ENCODE results near the gene EPM2A. TPM values are rescaled to one million over a fixed set of nuclear protein-coding genes. Genes with fewer than 3 reads are reported as not detected.

The EPM2A gene
- total RNA-seq, 1 experiment from 2014 or later, result 6.4 TPM

GRCh38 chr6:145670311-145670710 is 65.0 kb downstream of the EPM2A start:
- H2AFZ ChIP-seq (ENCODE audit: low read depth, low read length, poor library complexity, severe bottlenecking), result no peak overlapping the region

GRCh38 chr6:145669627-145670034 is 65.7 kb downstream of the EPM2A start:
- Histone ChIP-seq H3K9me2 (ENCODE audit: insufficient read depth) (no peaks in the 10 kb centered on the region), H3K9me3 (ENCODE audit: control insufficient read depth in 1 of 2, insufficient read depth in 1 of 2, low read depth in 1 of 2, low read length in 2 of 2) (no peaks in the 10 kb centered on the region), H3K4me1 (ENCODE audit: control insufficient read depth in 1 of 2, insufficient read depth in 2 of 2, low read length in 2 of 2) (peaks cover 0 to 10% of the 10 kb centered on the region in 2 experiments; a peak in 2 of 4 replicates), H3K27me3 (ENCODE audit: insufficient read depth, low read length) (no peaks in the 10 kb centered on the region), H3K79me2 (ENCODE audit: insufficient read depth, low read length) (no peaks in the 10 kb centered on the region), H3K9ac (ENCODE audit: low read length) (no peak overlapping the region), H3K4me3 (replicated peaks in 1 of 2; ENCODE audit: low read depth in 1 of 2, low read length in 2 of 2) (no peak overlapping the region), H3K36me3 (ENCODE audit: control insufficient read depth in 1 of 2, insufficient read depth in 2 of 2, low read length in 2 of 2) (no peaks in the 10 kb centered on the region), H4K20me1 (ENCODE audit: insufficient read depth) (no peaks in the 10 kb centered on the region), H2AFZ (ENCODE audit: low read depth, low read length, poor library complexity, severe bottlenecking) (no peak overlapping the region), H3K27ac (ENCODE audit: low read depth, low read length) (no peak overlapping the region), H3K4me2 (ENCODE audit: low read length) (0 out of 2 replicates have a peak overlapping the region, but pooled peaks have one; percentile 10)
- ChIA-PET POLR2A (no interaction called here), RAD21 (ENCODE audit: low non-redundant PET in 1 of 2, low total read pairs in 2 of 2, uncharacterized antibody in 2 of 2, unreplicated experiment in 2 of 2) (no interaction called here), CTCF (no interaction called here)
- no peak for ATAC-seq
- BruUV-seq (replicated peaks), result no TSS peak
- DNase-seq (ENCODE audit: low read depth, low spot score), result no peak
- TF ChIP-seq EZH2phosphoT487 (IDR thresholded peaks at IDR 0.05; ENCODE audit: borderline replicate concordance), result no peak
- no peak for TF ChIP-seq CBX3 (IDR thresholded peaks at IDR 0.05; ENCODE audit: low read depth)
- no peak for TF ChIP-seq CTCF (IDR thresholded peaks at IDR 0.05 in 2 of 3, conservative IDR thresholded peaks at IDR 0.05 in 1 of 3; ENCODE audit: borderline replicate concordance in 1 of 3, insufficient read depth in 1 of 3, low read depth in 2 of 3, low read length in 2 of 3)
- TF ChIP-seq ATF3 (IDR thresholded peaks at IDR 0.05), result no peak
- intact Hi-C loops (cut with micrococcal nuclease), result no loop called here

More at GRCh38 chr6:145670311-145670710, 65.0 kb downstream of the EPM2A start:
- no peak overlapping the region for H3K27ac ChIP-seq (ENCODE audit: low read depth, low read length)
- H3K9ac ChIP-seq (ENCODE audit: low read length), result no peak overlapping the region
- ChIA-PET POLR2A (no interaction called here), CTCF (no interaction called here), RAD21 (ENCODE audit: low non-redundant PET in 1 of 2, low total read pairs in 2 of 2, uncharacterized antibody in 2 of 2, unreplicated experiment in 2 of 2) (no interaction called here)
- H3K36me3 ChIP-seq (ENCODE audit: control insufficient read depth in 1 of 2, insufficient read depth in 2 of 2, low read length in 2 of 2), result no peaks in the 10 kb centered on the region
- H3K9me3 ChIP-seq (ENCODE audit: control insufficient read depth in 1 of 2, insufficient read depth in 1 of 2, low read depth in 1 of 2, low read length in 2 of 2), result no peaks in the 10 kb centered on the region
- no peak overlapping the region for H3K4me2 ChIP-seq (ENCODE audit: low read length)
- no peak for TF ChIP-seq POLR2AphosphoS5 (IDR thresholded peaks at IDR 0.05; ENCODE audit: low read depth, low read length)
- TF ChIP-seq ZFX (IDR thresholded peaks at IDR 0.05), result no peak
- no peak for TF ChIP-seq EZH2 (IDR thresholded peaks at IDR 0.05)
- no peak for TF ChIP-seq ZBTB33 (IDR thresholded peaks at IDR 0.05; ENCODE audit: extremely low read depth, insufficient replicate concordance, low read length)
- TF ChIP-seq EZH2phosphoT487 (IDR thresholded peaks at IDR 0.05; ENCODE audit: borderline replicate concordance), result no peak
- TF ChIP-seq SIN3A (IDR thresholded peaks at IDR 0.05; ENCODE audit: low read depth), result no peak
- no peak for TF ChIP-seq CBX3 (IDR thresholded peaks at IDR 0.05; ENCODE audit: low read depth)
- no peaks in the 10 kb centered on the region for H3K9me2 ChIP-seq (ENCODE audit: insufficient read depth)
- DNase-seq (ENCODE audit: low read depth, low spot score) (no peak), ATAC-seq (no peak)
- no peak overlapping the region for H3K4me3 ChIP-seq (replicated peaks in 1 of 2; ENCODE audit: low read depth in 1 of 2, low read length in 2 of 2)
- intact Hi-C loops (cut with micrococcal nuclease), result no loop called here
- BruUV-seq (replicated peaks), result no TSS peak
- H3K4me1 ChIP-seq (ENCODE audit: control insufficient read depth in 1 of 2, insufficient read depth in 2 of 2, low read length in 2 of 2), result peaks cover 0 to 10% of the 10 kb centered on the region in 2 experiments; a peak in 2 of 4 replicates
- no peaks in the 10 kb centered on the region for H3K79me2 ChIP-seq (ENCODE audit: insufficient read depth, low read length)
- no peaks in the 10 kb centered on the region for H3K27me3 ChIP-seq (ENCODE audit: insufficient read depth, low read length)
- no peaks in the 10 kb centered on the region for H4K20me1 ChIP-seq (ENCODE audit: insufficient read depth)
